GM23338 (cell line): ENCODE results near the gene ARHGAP42.

Source experiments
- CREB1 ChIP-seq: fragments of 250-450 bp; sonication (Bioruptor Pico); IDR thresholded peaks from 2 replicates; pipeline ENCODE4 v1.5.0; 2020; ENCODE audit warnings: low read depth, mild to moderate bottlenecking, moderate library complexity
- ETS1 ChIP-seq: IDR thresholded peaks from 2 replicates; pipeline ENCODE4 v1.6.1; 2016; ENCODE audit warnings: antibody characterized with exemption
- EZH2 ChIP-seq: fragments of 200-600 bp; sonication (generic); IDR thresholded peaks from one replicate; pipeline ENCODE4 v1.8.0; 2017; ENCODE audit warnings: antibody characterized with exemption, mild to moderate bottlenecking, low read depth; ENCODE audit not compliant: unreplicated experiment
- EZH2phosphoT487 ChIP-seq: fragments of 200-600 bp; sonication (generic); IDR thresholded peaks from one replicate; pipeline ENCODE4 v1.8.1; 2018; ENCODE audit warnings: antibody characterized with exemption; ENCODE audit not compliant: unreplicated experiment
- NANOG ChIP-seq: IDR thresholded peaks from 2 replicates; pipeline ENCODE4 v1.6.1; 2016; ENCODE audit warnings: antibody characterized with exemption, borderline replicate concordance
- POLR2AphosphoS5 ChIP-seq: IDR thresholded peaks from 2 replicates; pipeline ENCODE4 v1.6.1; 2016; ENCODE audit warnings: antibody characterized with exemption, low read depth
- REST ChIP-seq: IDR thresholded peaks from one replicate; pipeline ENCODE4 v1.6.1; 2018; ENCODE audit warnings: antibody characterized with exemption; ENCODE audit not compliant: unreplicated experiment
- TF ChIP-seq, protein P1 (sequence below), 2 experiments: fragments of 200-600 bp in 1 of 2; sonication (generic) in 1 of 2; conservative IDR thresholded peaks; 2 replicates each; pipeline versions ENCODE4 v1.5.1 to v1.6.1; 2016 to 2017; ENCODE audit warnings: antibody characterized with exemption in 2 of 2, low read depth in 2 of 2, mild to moderate bottlenecking in 2 of 2, moderate library complexity in 1 of 2

GRCh38 chr11:100748153-100748552 is 61.1 kb downstream of the ARHGAP42 start:
- TF ChIP-seq, protein P1, sequence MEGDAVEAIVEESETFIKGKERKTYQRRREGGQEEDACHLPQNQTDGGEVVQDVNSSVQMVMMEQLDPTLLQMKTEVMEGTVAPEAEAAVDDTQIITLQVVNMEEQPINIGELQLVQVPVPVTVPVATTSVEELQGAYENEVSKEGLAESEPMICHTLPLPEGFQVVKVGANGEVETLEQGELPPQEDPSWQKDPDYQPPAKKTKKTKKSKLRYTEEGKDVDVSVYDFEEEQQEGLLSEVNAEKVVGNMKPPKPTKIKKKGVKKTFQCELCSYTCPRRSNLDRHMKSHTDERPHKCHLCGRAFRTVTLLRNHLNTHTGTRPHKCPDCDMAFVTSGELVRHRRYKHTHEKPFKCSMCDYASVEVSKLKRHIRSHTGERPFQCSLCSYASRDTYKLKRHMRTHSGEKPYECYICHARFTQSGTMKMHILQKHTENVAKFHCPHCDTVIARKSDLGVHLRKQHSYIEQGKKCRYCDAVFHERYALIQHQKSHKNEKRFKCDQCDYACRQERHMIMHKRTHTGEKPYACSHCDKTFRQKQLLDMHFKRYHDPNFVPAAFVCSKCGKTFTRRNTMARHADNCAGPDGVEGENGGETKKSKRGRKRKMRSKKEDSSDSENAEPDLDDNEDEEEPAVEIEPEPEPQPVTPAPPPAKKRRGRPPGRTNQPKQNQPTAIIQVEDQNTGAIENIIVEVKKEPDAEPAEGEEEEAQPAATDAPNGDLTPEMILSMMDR (conservative IDR thresholded peaks at IDR 0.05; ENCODE audit: low read depth in 2 of 2): no peak
- no peak for TF ChIP-seq ETS1
- TF ChIP-seq POLR2AphosphoS5: no peak
- no peak for TF ChIP-seq NANOG
- TF ChIP-seq REST: no peak
- no peak for TF ChIP-seq EZH2
- TF ChIP-seq CREB1 (CRISPR knock-in tag): no peak
- TF ChIP-seq EZH2phosphoT487: no peak
